H9 (cell line): ENCODE data around the gene KDM4C. TPM values are rescaled to one million over a fixed set of nuclear protein-coding genes. Genes with fewer than 3 reads are reported as not detected.

Source experiments
- DNase-seq: peaks from one replicate; pipeline ENCODE4 v3.0.0-alpha.2; 2017
- H2AFZ ChIP-seq: one replicate; pipeline ENCODE4 v1.6.1; 2013; ENCODE audit warnings: mild to moderate bottlenecking, low read length, control low read depth, moderate library complexity
- H2AK5ac ChIP-seq: 2 replicates; pipeline ENCODE4 v1.6.1; 2013; ENCODE audit warnings: low read length, control low read depth, mixed read lengths; ENCODE audit not compliant: insufficient read length
- H2BK120ac ChIP-seq: one replicate; pipeline ENCODE4 v1.6.1; 2013; ENCODE audit warnings: low read depth, mild to moderate bottlenecking, low read length, control low read depth, inconsistent platforms; ENCODE audit not compliant: poor library complexity, severe bottlenecking
- H2BK12ac ChIP-seq: 2 replicates; pipeline ENCODE4 v1.6.1; 2013; ENCODE audit warnings: low read length, control low read depth, mixed read lengths, low read depth; ENCODE audit not compliant: insufficient read length
- H2BK15ac ChIP-seq: 2 replicates; pipeline ENCODE4 v1.6.1; 2013; ENCODE audit warnings: low read depth, low read length, control low read depth
- H2BK20ac ChIP-seq: one replicate; pipeline ENCODE4 v1.6.1; 2013; ENCODE audit warnings: low read depth, mild to moderate bottlenecking, low read length, control low read depth, inconsistent platforms; ENCODE audit not compliant: poor library complexity, severe bottlenecking
- H2BK5ac ChIP-seq: 2 replicates; pipeline ENCODE4 v1.6.1; 2013; ENCODE audit warnings: low read length, control low read depth, mixed read lengths; ENCODE audit not compliant: insufficient read length
- H3K14ac ChIP-seq: 2 replicates; pipeline ENCODE4 v1.6.1; 2013; ENCODE audit warnings: low read length, control low read depth; ENCODE audit not compliant: insufficient read depth
- H3K18ac ChIP-seq: 2 replicates; pipeline ENCODE4 v1.6.1; 2013; ENCODE audit warnings: low read depth, mild to moderate bottlenecking, mixed read lengths, low read length, control low read depth; ENCODE audit not compliant: insufficient read length
- H3K23ac ChIP-seq: 2 replicates; pipeline ENCODE4 v1.6.1; 2013; ENCODE audit warnings: low read length, control low read depth, mixed read lengths, low read depth; ENCODE audit not compliant: insufficient read length
- H3K23me2 ChIP-seq: 2 replicates; pipeline ENCODE4 v1.6.1; 2013; ENCODE audit warnings: low read depth, mild to moderate bottlenecking, mixed read lengths, low read length, control low read depth; ENCODE audit not compliant: insufficient read length, poor library complexity, severe bottlenecking
- H3K27ac ChIP-seq: 2 replicates; pipeline ENCODE4 v1.5.1; 2013; ENCODE audit warnings: low read length, control low read depth, mixed read lengths, low read depth; ENCODE audit not compliant: insufficient read length
- H3K27me3 ChIP-seq: 2 replicates; pipeline ENCODE4 v1.6.1; 2013; ENCODE audit warnings: low read length, control low read depth, inconsistent platforms; ENCODE audit not compliant: insufficient read depth
- H3K4ac ChIP-seq: 2 replicates; pipeline ENCODE4 v1.6.1; 2013; ENCODE audit warnings: low read depth, mild to moderate bottlenecking, control low read depth, inconsistent platforms, low read length, moderate library complexity
- H3K4me1 ChIP-seq: 2 replicates; pipeline ENCODE4 v1.6.1; 2013; ENCODE audit warnings: low read length, control low read depth, inconsistent platforms; ENCODE audit not compliant: insufficient read depth
- H3K4me2 ChIP-seq: 2 replicates; pipeline ENCODE4 v1.6.1; 2013; ENCODE audit warnings: low read length, control low read depth, mixed read lengths; ENCODE audit not compliant: insufficient read length, insufficient read depth
- H3K56ac ChIP-seq: 2 replicates; pipeline ENCODE4 v1.6.1; 2013; ENCODE audit warnings: low read depth, mild to moderate bottlenecking, mixed read lengths, low read length, control low read depth; ENCODE audit not compliant: insufficient read length
- H3K79me1 ChIP-seq: 2 replicates; pipeline ENCODE4 v1.6.1; 2013; ENCODE audit warnings: low read depth, mild to moderate bottlenecking, moderate library complexity, low read length, control low read depth, inconsistent platforms; ENCODE audit not compliant: insufficient read depth, poor library complexity, severe bottlenecking
- H3K79me2 ChIP-seq: 2 replicates; pipeline ENCODE4 v1.6.1; 2013; ENCODE audit warnings: low read length, control low read depth, inconsistent platforms; ENCODE audit not compliant: insufficient read depth
- H3K9ac ChIP-seq: 2 replicates; pipeline ENCODE4 v1.6.1; 2013; ENCODE audit warnings: low read length, control low read depth, mixed read lengths; ENCODE audit not compliant: insufficient read length; ENCODE audit errors: extremely low read depth
- H3K9me3 ChIP-seq: one replicate; pipeline ENCODE4 v1.6.1; 2013; ENCODE audit warnings: low read depth, low read length, inconsistent platforms; ENCODE audit not compliant: control insufficient read depth
- H3T11ph ChIP-seq: one replicate; pipeline ENCODE4 v1.6.1; 2013; ENCODE audit warnings: mild to moderate bottlenecking, low read length, control low read depth, inconsistent platforms
- H4K20me1 ChIP-seq: one replicate; pipeline ENCODE4 v1.6.1; 2013; ENCODE audit not compliant: control insufficient read depth, insufficient read length, insufficient read depth
- H4K5ac ChIP-seq: 2 replicates; pipeline ENCODE4 v1.6.1; 2013; ENCODE audit warnings: low read depth, mild to moderate bottlenecking, mixed read lengths, low read length, control low read depth; ENCODE audit not compliant: insufficient read length
- H4K8ac ChIP-seq: replicated peaks from 2 replicates; pipeline ENCODE4 v1.6.1; 2013; ENCODE audit warnings: low read length, control low read depth, mixed read lengths, low read depth; ENCODE audit not compliant: insufficient read length
- H4K91ac ChIP-seq: 2 replicates; pipeline ENCODE4 v1.6.1; 2013; ENCODE audit warnings: low read depth, mild to moderate bottlenecking, moderate library complexity, mixed read lengths, low read length, control low read depth; ENCODE audit not compliant: insufficient read length
- H3K27ac Mint-ChIP-seq, 3 experiments: 2 replicates in 2 of 3; 3 replicates in 1 of 3; pipeline ENCODE4 v1.8.0; 2020 to 2021; ENCODE audit warnings: mixed read lengths in 3 of 3, mild to moderate bottlenecking in 1 of 3, moderate library complexity in 1 of 3
- H3K27me3 Mint-ChIP-seq: 2 replicates; pipeline ENCODE4 v1.8.0; 2021; ENCODE audit warnings: low read depth, mild to moderate bottlenecking, moderate library complexity, mixed read lengths
- H3K36me3 Mint-ChIP-seq, 3 experiments: 2 replicates in 2 of 3; 3 replicates in 1 of 3; pipeline ENCODE4 v1.8.0; 2020 to 2021; ENCODE audit warnings: low read depth in 3 of 3, mixed read lengths in 3 of 3; ENCODE audit not compliant: insufficient read depth in 1 of 3
- H3K4me1 Mint-ChIP-seq, 2 experiments: 2 replicates each; pipeline ENCODE4 v1.8.0; 2020; ENCODE audit warnings: mixed read lengths in 2 of 2
- H3K4me3 Mint-ChIP-seq, 2 experiments: 2 replicates in 1 of 2; 3 replicates in 1 of 2; pipeline ENCODE4 v1.8.0; 2020 to 2021; ENCODE audit warnings: mild to moderate bottlenecking in 2 of 2, mixed read lengths in 2 of 2, moderate library complexity in 1 of 2
- H3K9me3 Mint-ChIP-seq, 2 experiments: 2 replicates in 1 of 2; 3 replicates in 1 of 2; pipeline ENCODE4 v1.8.0; 2020; ENCODE audit warnings: mild to moderate bottlenecking in 2 of 2, mixed read lengths in 2 of 2, moderate library complexity in 1 of 2
- CTCF ChIP-seq: fragments of 200-600 bp; sonication (generic); conservative IDR thresholded peaks from 3 replicates; pipeline ENCODE4 v1.8.0; 2021; ENCODE audit warnings: antibody characterized with exemption, mild to moderate bottlenecking
- WGBS: extraction: QIAGEN DNeasy Blood & Tissue Kit; methylation state at CpG from one replicate; pipeline ENCODE4 v1.1.7; 2013; ENCODE audit warnings: missing lambda C conversion rate, low lambda C conversion rate, mixed read lengths; ENCODE audit not compliant: insufficient read length; ENCODE audit errors: extremely low coverage; 5-methylcytosine and 5-hydroxymethylcytosine counted together
- total RNA-seq: library from RNA; stranded (reverse); gene quantifications from 2 replicates; pipeline ENCODE4 v1.2.1, GENCODE V29; 2021

The KDM4C gene
- total RNA-seq, 1 experiment from 2014 or later = 24.0 TPM

DNA sequence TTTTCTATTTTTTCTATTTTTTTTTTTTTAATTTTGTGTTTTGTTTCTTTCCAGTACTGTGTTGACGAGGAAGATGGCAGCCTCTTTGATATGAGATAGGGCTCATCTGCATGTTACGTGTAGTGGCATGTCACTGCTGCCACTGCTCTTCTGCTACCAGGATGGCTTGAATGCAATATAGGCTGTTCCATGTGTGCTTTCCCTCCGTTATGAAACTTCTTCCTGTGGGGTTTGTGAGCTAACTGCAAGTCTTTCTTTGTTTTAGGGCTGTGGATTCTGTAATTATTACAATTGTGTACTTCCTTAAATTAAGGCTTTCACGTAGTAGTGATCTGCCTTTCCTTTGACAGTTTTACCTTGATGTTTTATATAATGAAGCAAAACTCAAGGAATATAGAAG, 184.6 kb downstream of the KDM4C start:
- no peak overlapping the region for H2BK12ac ChIP-seq
- Mint-ChIP-seq H3K4me3 (no peak overlapping the region), H3K36me3 (peaks cover 2 to 7% (median 4%) of the 10 kb centered on the region in 3 experiments; a peak in 5 of 7 replicates), H3K4me1 (no peaks in the 10 kb centered on the region), H3K9me3 (no peaks in the 10 kb centered on the region), H3K27me3 (no peaks in the 10 kb centered on the region), H3K27ac (peak overlapping the region in 1 of 3 experiments; percentile 37; a peak in 1 of 7 replicates)
- WGBS = no CpG with 5 or more reads among the region's 4 CpGs
- H3K9me3 ChIP-seq = no peaks in the 10 kb centered on the region
- H3K9ac ChIP-seq = no peak overlapping the region
- H3T11ph ChIP-seq = no peak overlapping the region
- no peak overlapping the region for H2BK120ac ChIP-seq
- no peak overlapping the region for H2BK20ac ChIP-seq
- no peak overlapping the region for H3K23ac ChIP-seq
- no peaks in the 10 kb centered on the region for H4K20me1 ChIP-seq
- no peak overlapping the region for H3K18ac ChIP-seq
- no peaks in the 10 kb centered on the region for H3K4me1 ChIP-seq
- no peaks in the 10 kb centered on the region for H3K79me1 ChIP-seq
- H2AK5ac ChIP-seq = no peak overlapping the region
- no peak overlapping the region for H3K14ac ChIP-seq
- no peak overlapping the region for H3K4me2 ChIP-seq
- H4K91ac ChIP-seq = no peak overlapping the region
- no peak overlapping the region for H3K4ac ChIP-seq
- no peak overlapping the region for H2BK5ac ChIP-seq
- DNase-seq = no peak
- no peaks in the 10 kb centered on the region for H3K27me3 ChIP-seq
- H3K79me2 ChIP-seq = no peaks in the 10 kb centered on the region
- no peak overlapping the region for H4K8ac ChIP-seq
- no peak overlapping the region for H2AFZ ChIP-seq
- H3K23me2 ChIP-seq = no peaks in the 10 kb centered on the region
- H3K27ac ChIP-seq = no peak overlapping the region
- H4K5ac ChIP-seq = no peak overlapping the region
- TF ChIP-seq CTCF = no peak
- no peak overlapping the region for H3K56ac ChIP-seq
- H2BK15ac ChIP-seq = no peak overlapping the region
